Osteoblast (primary cell): ENCODE data around the gene GAS2. TPM values are rescaled to one million over a fixed set of nuclear protein-coding genes. Genes with fewer than 3 reads are reported as not detected.

ENCODE experiments used
- DNase-seq: peaks from one replicate; pipeline ENCODE4 v3.0.0; 2011; ENCODE audit warnings: low spot score, mixed read lengths; ENCODE audit not compliant: insufficient read length; ENCODE audit errors: missing footprints
- H2AFZ ChIP-seq: 2 replicates; pipeline ENCODE4 v1.6.0; 2011; ENCODE audit warnings: mild to moderate bottlenecking, low read length
- H3K27ac ChIP-seq: 2 replicates; pipeline ENCODE4 v1.5.1; 2011; ENCODE audit warnings: mild to moderate bottlenecking, low read depth, low read length, moderate library complexity
- H3K27me3 ChIP-seq: 2 replicates; pipeline ENCODE4 v1.6.0; 2012; ENCODE audit warnings: mild to moderate bottlenecking, control low read depth, inconsistent platforms, low read length, moderate library complexity; ENCODE audit not compliant: insufficient read depth
- H3K36me3 ChIP-seq: 2 replicates; pipeline ENCODE4 v1.5.1; 2011; ENCODE audit warnings: mild to moderate bottlenecking, low read length, control low read depth, moderate library complexity; ENCODE audit not compliant: insufficient read depth
- H3K4me1 ChIP-seq: 2 replicates; pipeline ENCODE4 v1.5.1; 2011; ENCODE audit warnings: mild to moderate bottlenecking, low read length, control low read depth, moderate library complexity; ENCODE audit not compliant: insufficient read depth
- H3K4me2 ChIP-seq: 2 replicates; pipeline ENCODE4 v1.6.0; 2011; ENCODE audit warnings: mild to moderate bottlenecking, low read length; ENCODE audit not compliant: insufficient read depth
- H3K4me3 ChIP-seq: fragments of 200-600 bp; sonication (generic); 3 replicates; pipeline ENCODE4 v1.5.1; 2012; ENCODE audit warnings: mild to moderate bottlenecking, low read length, inconsistent platforms; ENCODE audit not compliant: insufficient read depth
- H3K79me2 ChIP-seq: 2 replicates; pipeline ENCODE4 v1.6.0; 2012; ENCODE audit warnings: mild to moderate bottlenecking, low read length, control low read depth, inconsistent platforms; ENCODE audit not compliant: insufficient read depth
- H3K9me3 ChIP-seq: 2 replicates; pipeline ENCODE4 v1.5.1; 2011; ENCODE audit warnings: low read depth, low read length, control low read depth
- H4K20me1 ChIP-seq: 2 replicates; pipeline ENCODE4 v1.6.0; 2012; ENCODE audit warnings: mild to moderate bottlenecking, low read length, control low read depth; ENCODE audit not compliant: insufficient read depth
- CTCF ChIP-seq: IDR thresholded peaks from 2 replicates; pipeline ENCODE4 v1.5.1; 2011; ENCODE audit warnings: mild to moderate bottlenecking, low read depth, low read length, moderate library complexity; ENCODE audit errors: extremely low read depth
- total RNA-seq: library from RNA; depleted of rRNA; stranded (reverse); fragments of >200 nt; gene quantifications from 2 replicates; pipeline ENCODE4 v1.2.3, GENCODE V29; 2012

Gene GAS2
- total RNA-seq, 1 donor: 0.36 TPM

GRCh38 chr11:22703040-22703439 is 36.6 kb downstream of the GAS2 start:
- Histone ChIP-seq H3K4me2 (no peak overlapping the region), H3K79me2 (no peaks in the 10 kb centered on the region), H2AFZ (no peak overlapping the region), H3K9me3 (peaks cover 4% of the 10 kb centered on the region), H3K27ac (no peak overlapping the region), H3K4me3 (no peak overlapping the region), H3K36me3 (no peaks in the 10 kb centered on the region), H4K20me1 (no peaks in the 10 kb centered on the region), H3K27me3 (no peaks in the 10 kb centered on the region), H3K4me1 (no peaks in the 10 kb centered on the region)
- no peak for TF ChIP-seq CTCF
- DNase-seq: no peak

GRCh38 chr11:22703591-22703990 is 37.2 kb downstream of the GAS2 start:
- no peaks in the 10 kb centered on the region for H3K27me3 ChIP-seq
- no peak overlapping the region for H3K27ac ChIP-seq
- H3K36me3 ChIP-seq: no peaks in the 10 kb centered on the region
- no peak for DNase-seq
- no peaks in the 10 kb centered on the region for H3K4me1 ChIP-seq
- H3K79me2 ChIP-seq: no peaks in the 10 kb centered on the region
- H2AFZ ChIP-seq: no peak overlapping the region
- H4K20me1 ChIP-seq: no peaks in the 10 kb centered on the region
- no peak overlapping the region for H3K4me3 ChIP-seq
- H3K9me3 ChIP-seq: peaks cover 4% of the 10 kb centered on the region
- no peak for TF ChIP-seq CTCF
- H3K4me2 ChIP-seq: no peak overlapping the region

GRCh38 chr11:22707119-22707899 is 40.9 kb downstream of the GAS2 start:
- Histone ChIP-seq H3K79me2 (no peaks in the 10 kb centered on the region), H2AFZ (no peak overlapping the region), H3K4me1 (no peaks in the 10 kb centered on the region), H3K27me3 (no peaks in the 10 kb centered on the region), H3K36me3 (no peaks in the 10 kb centered on the region), H3K9me3 (no peaks in the 10 kb centered on the region), H3K4me2 (no peak overlapping the region), H4K20me1 (no peaks in the 10 kb centered on the region), H3K4me3 (no peak overlapping the region), H3K27ac (no peak overlapping the region)
- DNase-seq: no peak
- TF ChIP-seq CTCF: no peak

GRCh38 chr11:22711071-22711770 is 44.8 kb downstream of the GAS2 start:
- no peak for DNase-seq
- no peaks in the 10 kb centered on the region for H3K36me3 ChIP-seq
- no peaks in the 10 kb centered on the region for H3K27me3 ChIP-seq
- no peaks in the 10 kb centered on the region for H3K79me2 ChIP-seq
- H3K4me3 ChIP-seq: no peak overlapping the region
- TF ChIP-seq CTCF: no peak
- H3K4me2 ChIP-seq: no peak overlapping the region
- H3K4me1 ChIP-seq: no peaks in the 10 kb centered on the region
- H2AFZ ChIP-seq: no peak overlapping the region
- H4K20me1 ChIP-seq: no peaks in the 10 kb centered on the region
- H3K27ac ChIP-seq: no peak overlapping the region
- no peaks in the 10 kb centered on the region for H3K9me3 ChIP-seq
